ENCODE data around the gene LPAR5. TPM values are rescaled to one million over a fixed set of nuclear protein-coding genes. Genes with fewer than 3 reads are reported as not detected.
A peak's percentile ranks its signal among the peaks of the same experiment; 100 is the strongest.

The LPAR5 gene
- total RNA-seq, 2 experiments from 2014 or later = 14.4 to 25.3 TPM

- H2AFZ ChIP-seq (ENCODE audit: low read length) = peak overlapping the region; percentile 63; the same call in 1 of the 2 replicates
- H4K20me1 ChIP-seq (ENCODE audit: insufficient read depth, low read length) = no peaks in the 10 kb centered on the region
- no TSS peak for BruUV-seq (replicated peaks)
- H3K79me2 ChIP-seq (ENCODE audit: insufficient read depth, low read depth, low read length) = no peaks in the 10 kb centered on the region
- CTCF ChIA-PET (ENCODE audit: unreplicated experiment) = no interaction called here
- POLR2A ChIA-PET = interaction anchor here (0.5 to 1.4 kb wide), 5 partner anchors 11 to 19 kb away, joined by 3 to 5 read pairs (median 4); partner anchors contain the start of gene LPAR5
- peaks cover 5% of the 10 kb centered on the region for H3K36me3 ChIP-seq (ENCODE audit: insufficient read depth, low read length)
- peak overlapping the region; percentile 94 for H3K4me2 ChIP-seq (ENCODE audit: low read length)
- H3K9me2 ChIP-seq (ENCODE audit: insufficient read depth, low read length) = no peaks in the 10 kb centered on the region
- intact Hi-C loops (cut with micrococcal nuclease; ENCODE audit: unreplicated experiment) = no loop called here
- peaks cover 36% of the 10 kb centered on the region for H3K4me1 ChIP-seq (ENCODE audit: insufficient read depth, low read length, poor library complexity, severe bottlenecking)
- peak overlapping the region; percentile 72 for H3K4me3 ChIP-seq (ENCODE audit: low read depth, low read length, poor library complexity, severe bottlenecking)
- TF ChIP-seq CTCF (conservative IDR thresholded peaks at IDR 0.05; ENCODE audit: low read length) (no peak), EZH2phosphoT487 (IDR thresholded peaks at IDR 0.05; ENCODE audit: borderline replicate concordance, low read depth, low read length) (no peak)
- H3K9me3 ChIP-seq (ENCODE audit: low read length) = no peaks in the 10 kb centered on the region
- DNase-seq (ENCODE audit: low spot score) = no peak
- H3K27ac ChIP-seq (ENCODE audit: low read depth, low read length, poor library complexity, severe bottlenecking) = no peak overlapping the region
Measured at GRCh38 chr12:6646276-6647082, 10.7 kb upstream of the LPAR5 start.

DNA sequence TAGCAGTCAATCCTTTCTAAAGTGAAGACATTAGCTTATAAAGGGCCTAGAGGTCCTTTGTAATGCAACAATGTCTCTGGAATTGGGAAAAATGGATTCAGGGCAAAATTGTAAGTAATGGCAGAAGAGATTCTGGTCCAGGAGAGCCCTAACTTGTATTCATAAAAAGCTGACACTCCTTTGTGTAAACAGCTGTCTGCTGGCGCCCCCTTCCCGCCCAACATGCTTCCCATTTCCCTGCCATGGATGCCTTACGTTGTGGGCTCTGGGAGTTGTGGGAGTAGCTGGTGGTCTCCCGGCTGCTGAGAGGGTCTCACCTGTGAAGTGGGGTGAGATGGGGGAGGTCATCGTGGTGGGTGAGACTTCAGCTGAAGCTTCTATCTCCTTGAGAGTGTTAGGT, 9.1 kb upstream of the LPAR5 start:
- POLR2A ChIA-PET = interaction anchor here (1.0 to 2.4 kb wide), 5 partner anchors 10 to 21 kb away, joined by 3 to 24 read pairs (median 3); partner anchors contain the start of gene LPAR5
- no TSS peak for BruUV-seq (replicated peaks)

More for the DNA sequence above, 9.1 kb upstream of the LPAR5 start:
- no peaks in the 10 kb centered on the region; the same call in none of the 2 replicates for H3K36me3 ChIP-seq (ENCODE audit: insufficient read depth, low read length)
- CTCF ChIA-PET (ENCODE audit: unreplicated experiment) = interaction anchor here (0.6 to 1.9 kb wide), 4 partner anchors 9 to 176 kb away, joined by 3 to 7 read pairs (median 4); partner anchors contain the start of gene LPAR5
- H2AFZ ChIP-seq (ENCODE audit: low read length) = peak overlapping the region; percentile 53; the same call in 1 of the 2 replicates
- no peaks in the 10 kb centered on the region for H3K79me2 ChIP-seq (ENCODE audit: insufficient read depth, low read depth, low read length)
- TF ChIP-seq CTCF (conservative IDR thresholded peaks at IDR 0.05; ENCODE audit: low read length) (peak; percentile 70), EZH2phosphoT487 (IDR thresholded peaks at IDR 0.05; ENCODE audit: borderline replicate concordance, low read depth, low read length) (no peak)
- no peaks in the 10 kb centered on the region for H3K9me3 ChIP-seq (ENCODE audit: low read length)
- H3K4me1 ChIP-seq (ENCODE audit: insufficient read depth, low read length, poor library complexity, severe bottlenecking) = peaks cover 36% of the 10 kb centered on the region
- H3K4me2 ChIP-seq (ENCODE audit: low read length) = peak overlapping the region; percentile 78
- no peaks in the 10 kb centered on the region for H3K9me2 ChIP-seq (ENCODE audit: insufficient read depth, low read length)
- H4K20me1 ChIP-seq (ENCODE audit: insufficient read depth, low read length) = no peaks in the 10 kb centered on the region
- H3K27ac ChIP-seq (ENCODE audit: low read depth, low read length, poor library complexity, severe bottlenecking) = peak overlapping the region; percentile 83
- peak overlapping the region; percentile 51 for H3K4me3 ChIP-seq (ENCODE audit: low read depth, low read length, poor library complexity, severe bottlenecking)
- no peak for DNase-seq (ENCODE audit: low spot score)
- intact Hi-C loops (cut with micrococcal nuclease; ENCODE audit: unreplicated experiment) = loop anchor here (1.0 kb wide), 1 partner anchor 28 kb away; no protein-coding TSS in a partner anchor
